HG02943 (cell line): ENCODE results near the gene SLC35E4.
"Not testable (repeated sequence)": the region's sequence is repeated elsewhere in the genome, so short reads cannot be mapped to it uniquely, and the experiment has no call there.

ENCODE experiments used
- ATAC-seq: cut with Tn5 transposase; IDR thresholded peaks from one replicate; pipeline ENCODE4 v1.9.1; 2021; ENCODE audit warnings: mild to moderate bottlenecking, low read depth, moderate library complexity; ENCODE audit not compliant: unreplicated experiment

The SLC35E4 gene

GRCh38 chr22:30648825-30649224, 13.2 kb downstream of the SLC35E4 start:
- no peak for ATAC-seq

- ATAC-seq: no peak
Measured at GRCh38 chr22:30649430-30650007, 13.9 kb downstream of the SLC35E4 start.

GRCh38 chr22:30650508-30651116, 15.0 kb downstream of the SLC35E4 start:
- no peak for ATAC-seq

- no peak for ATAC-seq
Measured at GRCh38 chr22:30652852-30653251, 17.3 kb downstream of the SLC35E4 start.

GRCh38 chr22:30654361-30654760, 18.8 kb downstream of the SLC35E4 start:
- ATAC-seq: no peak

- no peak for ATAC-seq
Measured at GRCh38 chr22:30655532-30655931, 20.0 kb downstream of the SLC35E4 start.

- ATAC-seq: no peak
Measured at GRCh38 chr22:30662040-30662439, 26.5 kb downstream of the SLC35E4 start.

- no peak for ATAC-seq
Measured at GRCh38 chr22:30664798-30665197, 29.2 kb downstream of the SLC35E4 start.

- no peak for ATAC-seq
Measured at GRCh38 chr22:30665266-30665665, 29.7 kb downstream of the SLC35E4 start.

GRCh38 chr22:30665786-30666185, 30.2 kb downstream of the SLC35E4 start:
- ATAC-seq: no peak

- no peak for ATAC-seq
Measured at GRCh38 chr22:30667107-30667493, 31.5 kb downstream of the SLC35E4 start.

GRCh38 chr22:30667494-30668385, 32.2 kb downstream of the SLC35E4 start, which contains the start of gene DUSP18:
Gene DUSP18 (minus strand): TSS chr22:30667875. CDS start chr22:30664003, 3,872 bp downstream.
- peak; percentile 79 for ATAC-seq

- no peak for ATAC-seq
Measured at GRCh38 chr22:30668386-30668710, 32.8 kb downstream of the SLC35E4 start.

GRCh38 chr22:30671071-30671470, 35.5 kb downstream of the SLC35E4 start:
- no peak for ATAC-seq

- ATAC-seq: no peak
Measured at GRCh38 chr22:30673136-30673535, 37.6 kb downstream of the SLC35E4 start.

GRCh38 chr22:30674482-30674881, 38.9 kb downstream of the SLC35E4 start:
- no peak for ATAC-seq

GRCh38 chr22:30675436-30675835, 39.9 kb downstream of the SLC35E4 start:
- ATAC-seq: no peak

GRCh38 chr22:30676565-30676964, 41.0 kb downstream of the SLC35E4 start:
- not testable (repeated sequence) for ATAC-seq

- not testable (repeated sequence) for ATAC-seq
Measured at GRCh38 chr22:30679895-30680690, 44.5 kb downstream of the SLC35E4 start.

GRCh38 chr22:30680991-30681770, 45.6 kb downstream of the SLC35E4 start:
- ATAC-seq: no peak
